HCT116 (cell line): Measurements from ENCODE around the gene SARM1. TPM values are rescaled to one million over a fixed set of nuclear protein-coding genes. Genes with fewer than 3 reads are reported as not detected.

Experiments
- ATAC-seq: fragments of 200-7000 bp; cut with Tn5 transposase; 2 replicates; pipeline ENCODE4 v1.9.1; 2020; ENCODE audit warnings: mild to moderate bottlenecking, moderate library complexity
- BruUV-seq: library from RNA; stranded (reverse); fragments of 400-500 nt; replicated peaks from 2 replicates; lab custom pipeline; 2021; lab: Mats Ljungman, UMichigan
- CTCF ChIA-PET: fragments of 300-600 bp; sonication (Branson Sonifier 250); formaldehyde crosslinking; loops from one replicate; lab custom pipeline; 2021; ENCODE audit warnings: antibody characterized with exemption; lab: Charles Lee
- POLR2A ChIA-PET: fragments of 300-600, 350-600 bp; sonication (Branson Sonifier 250); formaldehyde crosslinking; loops from one replicate; lab custom pipeline; 2021; ENCODE audit warnings: antibody characterized with exemption; lab: Charles Lee
- RAD21 ChIA-PET, 2 experiments: fragments of 300-600 bp; sonication (Branson Sonifier 250); formaldehyde crosslinking; loops; one replicate each; lab custom pipeline; 2023; ENCODE audit warnings: low total read pairs in 2 of 2; ENCODE audit not compliant: uncharacterized antibody in 2 of 2, unreplicated experiment in 2 of 2, low non-redundant PET in 1 of 2; lab: Charles Lee
- DNase-seq: peaks from one replicate; pipeline ENCODE4 v3.0.0-alpha.2; 2010; ENCODE audit warnings: low read depth, low spot score
- H2AFZ ChIP-seq: fragments of 200-600 bp; shearing (Covaris generic), sonication (generic); 2 replicates; pipeline ENCODE4 v1.6.1; 2017; ENCODE audit warnings: low read depth, mixed run types, mixed read lengths, antibody characterized with exemption, low read length; ENCODE audit not compliant: poor library complexity, severe bottlenecking
- H3K27ac ChIP-seq: 2 replicates; pipeline ENCODE4 v1.5.1; 2012; ENCODE audit warnings: low read depth, low read length
- H3K27me3 ChIP-seq: fragments of 200-600 bp; sonication (generic); 2 replicates; pipeline ENCODE4 v1.6.1; 2016; ENCODE audit warnings: mixed run types, low read length, mixed read lengths; ENCODE audit not compliant: insufficient read depth
- H3K36me3 ChIP-seq, 2 experiments: fragments of 200-500 bp in 1 of 2; fragments of 200-600 bp in 1 of 2; sonication (Bioruptor generic) in 1 of 2; sonication (generic) in 1 of 2; 2 replicates each; pipeline versions ENCODE4 v1.5.1 to v1.6.1; 2014 to 2016; ENCODE audit warnings: low read length in 2 of 2, inconsistent platforms in 1 of 2, mixed read lengths in 1 of 2, mixed run types in 1 of 2; ENCODE audit not compliant: insufficient read depth in 2 of 2, control insufficient read depth in 1 of 2
- H3K4me1 ChIP-seq, 2 experiments: fragments of 200-600 bp in 1 of 2; sonication (generic) in 1 of 2; 2 replicates each; pipeline versions ENCODE4 v1.5.1 to v1.6.1; 2012 to 2017; ENCODE audit warnings: low read length in 2 of 2, inconsistent platforms in 1 of 2, mild to moderate bottlenecking in 1 of 2, mixed read lengths in 1 of 2, mixed run types in 1 of 2, moderate library complexity in 1 of 2; ENCODE audit not compliant: insufficient read depth in 2 of 2, control insufficient read depth in 1 of 2
- H3K4me2 ChIP-seq: fragments of 200-600 bp; sonication (generic); 2 replicates; pipeline ENCODE4 v1.6.1; 2017; ENCODE audit warnings: mixed run types, low read length, mixed read lengths
- H3K4me3 ChIP-seq, 2 experiments: fragments of 200-600 bp in 1 of 2; sonication (generic) in 1 of 2; replicated peaks in 1 of 2; 2 replicates each; pipeline ENCODE4 v1.5.1; 2011 to 2016; ENCODE audit warnings: low read length in 2 of 2, control low read depth in 1 of 2, low read depth in 1 of 2, mild to moderate bottlenecking in 1 of 2, mixed read lengths in 1 of 2, mixed run types in 1 of 2
- H3K79me2 ChIP-seq: fragments of 200-600 bp; sonication (generic); 2 replicates; pipeline ENCODE4 v1.6.1; 2017; ENCODE audit warnings: mild to moderate bottlenecking, mixed run types, low read length, moderate library complexity, mixed read lengths; ENCODE audit not compliant: insufficient read depth
- H3K9ac ChIP-seq: fragments of 200-600 bp; sonication (generic); 2 replicates; pipeline ENCODE4 v1.6.1; 2016; ENCODE audit warnings: low read length, mixed read lengths
- H3K9me2 ChIP-seq: fragments of 200-600 bp; sonication (generic), shearing (Covaris generic); 2 replicates; pipeline ENCODE4 v1.6.1; 2017; ENCODE audit warnings: mixed run types, mild to moderate bottlenecking, moderate library complexity; ENCODE audit not compliant: insufficient read depth
- H3K9me3 ChIP-seq, 2 experiments: fragments of 200-500 bp in 1 of 2; fragments of 200-600 bp in 1 of 2; sonication (Bioruptor generic) in 1 of 2; sonication (generic) in 1 of 2; 2 replicates each; pipeline ENCODE4 v1.6.1; 2014 to 2017; ENCODE audit warnings: low read length in 2 of 2, mixed read lengths in 2 of 2, inconsistent platforms in 1 of 2, low read depth in 1 of 2, mild to moderate bottlenecking in 1 of 2, mixed run types in 1 of 2, moderate library complexity in 1 of 2; ENCODE audit not compliant: control insufficient read depth in 1 of 2, insufficient read depth in 1 of 2
- H4K20me1 ChIP-seq: fragments of 200-600 bp; sonication (generic), shearing (Covaris generic); 2 replicates; pipeline ENCODE4 v1.6.1; 2017; ENCODE audit warnings: mixed run types, mild to moderate bottlenecking, moderate library complexity; ENCODE audit not compliant: insufficient read depth
- EGR1 ChIP-seq: IDR thresholded peaks from 2 replicates; pipeline ENCODE4 v1.6.1; 2012; ENCODE audit warnings: low read depth
- ELF1 ChIP-seq: IDR thresholded peaks from 2 replicates; pipeline ENCODE4 v1.6.1; 2012; ENCODE audit warnings: low read depth, borderline replicate concordance
- FOSL1 ChIP-seq: IDR thresholded peaks from 2 replicates; pipeline ENCODE4 v1.6.1; 2012; ENCODE audit warnings: low read depth
- JUND ChIP-seq: IDR thresholded peaks from 2 replicates; pipeline ENCODE4 v1.6.1; 2012
- RAD21 ChIP-seq: IDR thresholded peaks from 2 replicates; pipeline ENCODE4 v1.6.1; 2012; ENCODE audit warnings: low read depth, mild to moderate bottlenecking
- SP1 ChIP-seq: IDR thresholded peaks from 2 replicates; pipeline ENCODE4 v1.6.1; 2012; ENCODE audit warnings: low read depth
- YY1 ChIP-seq: IDR thresholded peaks from 2 replicates; pipeline ENCODE4 v1.6.1; 2011; ENCODE audit warnings: low read length, low read depth, moderate library complexity, mild to moderate bottlenecking; ENCODE audit not compliant: insufficient replicate concordance; ENCODE audit errors: extremely low read depth
- ZNF274 ChIP-seq: fragments of 200-500 bp; sonication (Bioruptor generic); IDR thresholded peaks from 2 replicates; pipeline ENCODE4 v1.6.1; 2014; ENCODE audit warnings: mild to moderate bottlenecking, low read depth, low read length, inconsistent platforms
- intact Hi-C: fragments of 100-400 bp; cut with micrococcal nuclease; formaldehyde crosslinking; loops from 2 replicates; pipeline ENCODE4 v1.10.0; 2022
- total RNA-seq: library from RNA; stranded (reverse); gene quantifications from one replicate; pipeline ENCODE4 v1.2.1, GENCODE V29; 2021; ENCODE audit not compliant: unreplicated experiment
- TF ChIP-seq, protein P1 (sequence below), 3 experiments: fragments of 200-600 bp in 1 of 3; sonication (generic) in 1 of 3; IDR thresholded peaks in 2 of 3; conservative IDR thresholded peaks in 1 of 3; 2 replicates each; pipeline ENCODE4 v1.5.1; 2012 to 2017; ENCODE audit warnings: low read depth in 2 of 3, low read length in 2 of 3, antibody characterized with exemption in 1 of 3, borderline replicate concordance in 1 of 3, control low read depth in 1 of 3, mild to moderate bottlenecking in 1 of 3, mixed read lengths in 1 of 3, mixed run types in 1 of 3, moderate library complexity in 1 of 3; ENCODE audit not compliant: insufficient read depth in 1 of 3

SARM1 gene
- total RNA-seq, 1 experiment from 2014 or later, result 1.3 TPM

DNA sequence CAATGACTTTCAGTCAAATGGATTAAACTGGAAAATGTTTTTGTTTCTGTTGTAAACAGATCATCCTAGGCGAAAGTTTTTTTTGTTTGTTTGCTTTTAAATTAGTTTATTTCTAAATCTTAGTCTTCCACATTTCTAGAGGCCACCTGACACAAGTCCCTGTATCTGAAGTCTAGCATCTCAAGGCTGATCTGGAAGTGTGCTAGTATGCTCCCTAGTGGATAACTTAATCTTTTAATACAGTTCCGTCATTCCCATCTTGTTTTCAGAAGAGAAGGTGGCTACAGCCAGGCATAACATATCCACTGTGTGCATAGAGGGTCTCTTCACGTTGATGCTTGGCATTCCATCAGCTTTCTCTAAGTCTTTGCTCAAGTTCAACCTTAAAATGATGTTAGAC lies 43.8 kb upstream of the SARM1 start:
- Histone ChIP-seq H3K27ac (no peak overlapping the region), H3K9me3 (no peaks in the 10 kb centered on the region), H3K4me3 (no peak overlapping the region), H3K9me2 (no peaks in the 10 kb centered on the region), H3K4me1 (no peaks in the 10 kb centered on the region), H3K36me3 (peaks cover 14 to 26% of the 10 kb centered on the region in 2 experiments; a peak in 3 of 4 replicates), H3K79me2 (peaks cover 38% of the 10 kb centered on the region), H3K9ac (no peak overlapping the region), H4K20me1 (no peaks in the 10 kb centered on the region), H3K27me3 (no peaks in the 10 kb centered on the region), H2AFZ (no peak overlapping the region), H3K4me2 (no peak overlapping the region)
- BruUV-seq, result no TSS peak
- POLR2A ChIA-PET, result no interaction called here
- RAD21 ChIA-PET, result no interaction called here
- peak; percentile 60; the same call in 1 of the 2 replicates for ATAC-seq
- CTCF ChIA-PET, result no interaction called here
- intact Hi-C loops, result no loop called here
- no peak for DNase-seq
- TF ChIP-seq JUND (no peak), EGR1 (no peak), RAD21 (peak; percentile 35; the same call in 1 of the 2 replicates)
- TF ChIP-seq, protein P1, sequence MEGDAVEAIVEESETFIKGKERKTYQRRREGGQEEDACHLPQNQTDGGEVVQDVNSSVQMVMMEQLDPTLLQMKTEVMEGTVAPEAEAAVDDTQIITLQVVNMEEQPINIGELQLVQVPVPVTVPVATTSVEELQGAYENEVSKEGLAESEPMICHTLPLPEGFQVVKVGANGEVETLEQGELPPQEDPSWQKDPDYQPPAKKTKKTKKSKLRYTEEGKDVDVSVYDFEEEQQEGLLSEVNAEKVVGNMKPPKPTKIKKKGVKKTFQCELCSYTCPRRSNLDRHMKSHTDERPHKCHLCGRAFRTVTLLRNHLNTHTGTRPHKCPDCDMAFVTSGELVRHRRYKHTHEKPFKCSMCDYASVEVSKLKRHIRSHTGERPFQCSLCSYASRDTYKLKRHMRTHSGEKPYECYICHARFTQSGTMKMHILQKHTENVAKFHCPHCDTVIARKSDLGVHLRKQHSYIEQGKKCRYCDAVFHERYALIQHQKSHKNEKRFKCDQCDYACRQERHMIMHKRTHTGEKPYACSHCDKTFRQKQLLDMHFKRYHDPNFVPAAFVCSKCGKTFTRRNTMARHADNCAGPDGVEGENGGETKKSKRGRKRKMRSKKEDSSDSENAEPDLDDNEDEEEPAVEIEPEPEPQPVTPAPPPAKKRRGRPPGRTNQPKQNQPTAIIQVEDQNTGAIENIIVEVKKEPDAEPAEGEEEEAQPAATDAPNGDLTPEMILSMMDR (IDR thresholded peaks at IDR 0.05 in 2 of 3, conservative IDR thresholded peaks at IDR 0.05 in 1 of 3; ENCODE audit: borderline replicate concordance in 1 of 3, insufficient read depth in 1 of 3, low read depth in 2 of 3, low read length in 2 of 3), result 0 out of 6 replicates have a peak, but pooled peaks of 2 of the 3 experiments have one; percentile 13 to 22

DNA sequence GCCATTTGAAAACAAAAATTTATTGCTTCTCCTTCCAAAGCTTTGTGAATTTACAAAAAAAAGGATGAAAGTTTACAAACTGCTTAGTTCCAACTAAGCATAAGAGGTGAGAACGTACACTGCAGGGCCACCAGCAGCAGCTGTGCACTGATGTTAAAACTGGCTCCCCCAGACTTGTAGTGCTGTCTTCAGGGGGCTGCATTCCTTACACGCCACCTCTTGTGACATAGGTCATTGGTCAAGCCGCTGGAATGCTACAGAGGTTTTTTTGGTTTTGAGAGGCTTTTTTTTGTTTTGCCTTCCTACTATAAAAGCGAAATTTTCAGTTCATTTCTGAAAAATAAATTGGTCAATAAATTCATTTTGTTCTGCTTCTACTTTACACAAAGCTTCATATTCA lies 43.2 kb upstream of the SARM1 start:
- peaks cover 14 to 26% of the 10 kb centered on the region in 2 experiments; a peak in 3 of 4 replicates for H3K36me3 ChIP-seq
- ATAC-seq (no peak), DNase-seq (no peak)
- no peak overlapping the region for H3K4me3 ChIP-seq
- RAD21 ChIA-PET, result no interaction called here
- H3K9me2 ChIP-seq, result no peaks in the 10 kb centered on the region
- H3K4me2 ChIP-seq, result no peak overlapping the region
- TF ChIP-seq FOSL1, result no peak
- no peak for TF ChIP-seq ELF1
- no peak for TF ChIP-seq EGR1
- no peak for TF ChIP-seq SP1
- no peak for TF ChIP-seq YY1
- no peak for TF ChIP-seq ZNF274
- POLR2A ChIA-PET, result no interaction called here
- intact Hi-C loops, result no loop called here
- CTCF ChIA-PET, result no interaction called here
- no peaks in the 10 kb centered on the region for H4K20me1 ChIP-seq
- H3K9me3 ChIP-seq, result no peaks in the 10 kb centered on the region
- no peak overlapping the region for H3K9ac ChIP-seq
- H3K27me3 ChIP-seq, result no peaks in the 10 kb centered on the region
- H3K27ac ChIP-seq, result no peak overlapping the region
- H3K4me1 ChIP-seq, result no peaks in the 10 kb centered on the region
- H2AFZ ChIP-seq, result no peak overlapping the region
- no TSS peak for BruUV-seq
- H3K79me2 ChIP-seq, result peaks cover 32% of the 10 kb centered on the region
